Left ventricle myocardium superior (tissue), 1 donor: ENCODE results near the gene NEMF. TPM values are rescaled to one million over a fixed set of nuclear protein-coding genes. Genes with fewer than 3 reads are reported as not detected.
A peak's percentile ranks its signal among the peaks of the same experiment; 100 is the strongest.
"Not testable (repeated sequence)": the region's sequence is repeated elsewhere in the genome, so short reads cannot be mapped to it uniquely, and the experiment has no call there.

Experiments
- ATAC-seq: fragments of 200-7000 bp; cut with Tn5 transposase; one replicate; pipeline ENCODE4 v1.9.1; 2020; ENCODE audit warnings: mild to moderate bottlenecking, moderate library complexity
- DNase-seq: peaks from one replicate; pipeline ENCODE4 v3.0.0-alpha.2; 2020
- intact Hi-C: fragments of 100-400 bp; cut with micrococcal nuclease; formaldehyde crosslinking; loops from one replicate; pipeline ENCODE4 v1.11.0; 2022
- total RNA-seq: library from RNA; stranded (reverse); fragmentation: NEBNext Ultra II Directional; extraction: Animal tissue kit (Norgen Biotek cat#: 25700); gene quantifications from one replicate; pipeline ENCODE4 v1.2.1, GENCODE V29; 2021
- donor health status: DM: no; HTN: yes; CAD: no; lungs with severe emphysema.

The NEMF gene
- total RNA-seq, 1 donor from 2014 or later, result 50.1 TPM

- intact Hi-C loops, result no loop called here
- ATAC-seq, result peak; percentile 7
- no peak for DNase-seq
These were observed 530 bp upstream of the NEMF start for GRCh38 chr14:49853158-49853477.

DNA sequence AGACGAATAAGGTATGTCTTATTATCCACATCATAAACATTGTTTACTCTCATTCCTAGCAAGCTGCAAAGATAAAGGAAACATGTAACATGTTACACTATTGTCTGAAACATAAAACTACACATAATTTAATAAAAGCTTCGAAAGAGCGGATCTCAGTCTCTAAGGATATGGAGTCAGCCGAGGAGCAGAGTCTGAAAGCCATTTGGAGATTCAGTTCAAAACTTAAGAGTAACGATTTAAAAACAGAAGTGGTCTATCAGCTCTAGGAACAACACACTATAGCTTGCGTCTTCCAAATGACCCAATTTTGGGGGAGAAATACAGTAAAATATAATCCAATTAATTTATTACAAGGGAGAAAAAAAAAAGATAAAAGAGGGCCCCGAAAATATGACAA, 775 bp downstream of the NEMF start:
- DNase-seq (no peak), ATAC-seq (no peak)
- intact Hi-C loops, result no loop called here

- ATAC-seq, result no peak
- intact Hi-C loops, result no loop called here
- no peak for DNase-seq
These were observed 3.3 kb downstream of the NEMF start for GRCh38 chr14:49849213-49849847.

DNA sequence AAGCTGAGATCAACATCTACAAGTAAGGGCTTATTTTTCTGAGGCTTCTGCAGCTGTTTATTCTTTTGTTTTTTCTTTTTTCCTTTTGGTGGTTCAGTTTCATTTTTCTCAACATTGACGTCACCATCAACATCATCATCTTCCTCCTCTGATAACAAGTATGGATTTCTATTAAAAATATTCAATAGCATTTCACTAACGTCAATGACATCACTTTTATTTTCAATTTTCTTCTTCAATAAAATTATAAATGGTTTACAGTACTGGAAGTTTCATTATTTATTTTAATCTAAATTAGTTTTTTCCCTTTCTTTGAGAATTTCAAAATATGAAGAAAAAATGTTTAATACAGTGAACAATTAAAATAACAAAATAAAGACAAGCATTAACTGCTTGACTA, 23.9 kb downstream of the NEMF start:
- intact Hi-C loops, result no loop called here
- DNase-seq (no peak), ATAC-seq (no peak)

DNA sequence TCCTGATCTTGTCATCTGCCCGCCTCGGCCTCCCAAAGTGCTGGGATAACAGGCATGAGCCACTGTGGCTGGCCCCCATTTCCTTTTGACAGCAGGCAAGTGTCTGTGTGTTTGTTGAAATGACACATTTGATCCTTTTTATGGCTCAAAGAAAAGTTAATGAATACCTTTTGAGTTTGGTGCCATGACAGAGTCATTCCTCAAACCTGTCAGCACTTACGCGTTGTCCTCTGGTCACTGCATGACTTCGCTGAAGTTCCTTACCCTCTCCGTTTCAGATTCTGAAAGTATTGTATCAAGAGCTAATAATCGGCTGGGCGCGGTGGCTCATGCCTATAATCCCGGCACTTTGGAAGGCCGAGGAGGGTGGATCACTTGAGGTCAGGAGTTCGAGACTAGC, 32.4 kb downstream of the NEMF start:
- intact Hi-C loops, result no loop called here
- ATAC-seq (no peak), DNase-seq (no peak)

DNA sequence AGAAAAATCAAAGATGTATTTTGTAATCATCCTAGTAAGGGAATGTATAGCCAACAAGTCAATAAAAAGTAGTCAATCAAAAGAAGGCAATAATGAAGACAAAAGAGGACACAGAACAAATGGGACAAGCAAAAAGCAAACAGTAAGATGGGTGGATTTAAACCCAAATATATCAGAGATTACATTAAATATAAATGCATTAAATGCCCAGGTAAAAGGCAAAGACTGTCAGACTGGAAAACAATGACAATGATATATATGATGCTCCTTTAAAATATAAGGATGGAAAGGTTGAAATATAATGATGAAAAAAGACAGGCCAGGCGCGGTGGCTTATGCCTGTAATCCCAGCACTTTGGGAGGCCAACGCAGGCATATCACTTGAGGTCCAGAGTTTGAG, 35.7 kb downstream of the NEMF start:
- ATAC-seq (no peak), DNase-seq (no peak)
- intact Hi-C loops, result no loop called here

DNA sequence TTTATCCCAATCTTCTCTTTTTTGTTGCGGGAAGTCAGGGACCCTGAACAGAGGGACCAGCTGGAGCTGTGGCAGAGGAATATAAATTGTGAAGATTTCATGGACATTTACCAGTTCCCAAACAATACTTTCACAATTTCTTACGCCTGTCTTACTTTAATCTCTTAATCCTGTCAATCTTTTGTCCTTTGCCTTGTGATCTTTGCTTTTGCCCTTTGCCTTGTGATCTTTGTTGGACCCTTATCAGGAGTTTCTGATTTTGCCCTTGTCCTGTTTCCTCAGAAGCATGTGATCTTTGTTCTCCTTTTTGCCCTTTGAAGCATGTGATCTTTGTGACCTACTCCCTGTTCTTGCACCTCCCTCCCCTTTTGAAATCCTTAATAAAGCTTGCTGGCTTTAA, 36.5 kb downstream of the NEMF start:
- intact Hi-C loops, ATAC-seq, DNase-seq: not testable (repeated sequence)

- intact Hi-C loops, result no loop called here
- ATAC-seq, result no peak
- no peak for DNase-seq
These were observed 43.8 kb downstream of the NEMF start for GRCh38 chr14:49808780-49809179.

DNA sequence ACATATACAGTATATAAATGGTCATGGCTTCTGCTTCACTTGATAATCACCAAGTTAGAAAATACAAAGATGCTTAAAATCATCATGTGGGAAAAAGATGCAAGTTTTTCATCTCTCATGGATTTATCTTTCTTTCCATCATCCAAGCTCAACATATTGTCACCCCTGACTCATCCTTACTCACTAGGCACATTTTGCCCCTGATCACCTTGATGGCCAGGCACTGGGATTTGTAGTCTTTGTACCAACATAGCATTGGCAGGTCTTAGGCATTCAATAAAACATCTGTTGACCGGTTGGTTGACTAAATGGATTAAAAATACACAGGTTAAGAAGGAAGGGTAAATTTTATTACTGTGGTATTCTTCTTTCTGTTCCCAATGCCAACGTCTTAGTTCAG, 56.6 kb downstream of the NEMF start:
- DNase-seq (no peak), ATAC-seq (no peak)
- intact Hi-C loops, result no loop called here

- DNase-seq (no peak), ATAC-seq (peak; percentile 45)
- intact Hi-C loops, result no loop called here
These were observed 60.0 kb downstream of the NEMF start for GRCh38 chr14:49792618-49793017.

- ATAC-seq (no peak), DNase-seq (no peak)
- intact Hi-C loops, result no loop called here
These were observed 66.3 kb downstream of the NEMF start for GRCh38 chr14:49786315-49786714.

DNA sequence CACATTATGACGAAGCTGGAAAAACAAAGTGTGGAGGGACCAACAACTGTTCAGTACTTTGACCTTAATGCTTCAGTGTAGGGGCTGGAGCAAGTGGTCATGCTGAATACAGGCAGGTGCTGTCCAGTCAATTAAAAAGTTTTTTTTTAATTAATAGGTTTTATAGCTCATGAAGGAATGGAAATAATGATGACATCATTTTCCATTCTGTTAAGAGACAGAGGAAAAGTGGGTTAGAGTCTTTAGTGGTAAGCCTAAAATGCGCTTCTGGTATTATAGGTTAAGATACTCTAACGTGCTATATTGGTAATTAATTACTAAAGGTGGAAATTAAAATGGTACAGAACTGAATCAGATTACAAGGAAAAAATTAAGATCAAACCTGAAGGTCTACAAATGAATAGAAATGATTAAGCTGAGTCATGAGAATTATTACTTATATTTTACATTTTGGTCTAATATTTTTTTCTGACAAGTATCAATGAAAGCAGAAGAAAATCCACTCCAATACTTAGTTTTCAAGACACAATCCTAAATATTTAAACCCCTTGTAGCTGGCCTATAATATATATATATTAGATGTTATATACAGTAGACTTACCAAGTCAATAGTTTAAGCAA, 69.1 kb downstream of the NEMF start:
- no peak for DNase-seq
- no peak for ATAC-seq
- intact Hi-C loops, result no loop called here

- intact Hi-C loops, result not testable (repeated sequence)
These were observed 71.5 kb downstream of the NEMF start for GRCh38 chr14:49781040-49781439.

DNA sequence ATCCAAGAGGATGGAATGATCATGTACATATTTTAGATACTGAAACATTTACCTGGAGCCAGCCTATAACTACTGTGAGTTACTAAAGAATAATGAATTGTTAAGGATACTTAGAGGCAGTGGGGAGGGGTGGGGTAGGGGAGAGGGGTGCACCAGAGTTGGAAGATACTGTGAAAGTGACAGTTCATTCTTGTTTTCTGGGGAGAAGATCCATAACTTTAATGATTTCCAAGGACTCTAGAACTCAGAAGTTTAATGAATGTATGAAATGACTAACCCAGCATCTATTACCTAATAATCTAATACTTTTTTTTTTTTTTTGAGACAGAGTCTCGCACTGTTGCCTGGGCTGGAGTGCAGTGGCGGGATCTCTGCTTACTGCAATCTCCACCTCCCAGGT, 74.2 kb downstream of the NEMF start:
- intact Hi-C loops, result no loop called here
- DNase-seq (no peak), ATAC-seq (no peak)

More at GRCh38 chr14:49781040-49781439, 71.5 kb downstream of the NEMF start:
- ATAC-seq, DNase-seq: not testable (repeated sequence)

- intact Hi-C loops, result no loop called here
- DNase-seq, result no peak
These were observed 78.5 kb downstream of the NEMF start for GRCh38 chr14:49774106-49774505.

GRCh38 chr14:49771691-49772090, 80.9 kb downstream of the NEMF start:
- DNase-seq, intact Hi-C loops, ATAC-seq: not testable (repeated sequence)

More at GRCh38 chr14:49774106-49774505, 78.5 kb downstream of the NEMF start:
- ATAC-seq, result no peak

- ATAC-seq (no peak), DNase-seq (no peak)
- intact Hi-C loops, result no loop called here
These were observed 82.3 kb downstream of the NEMF start for GRCh38 chr14:49770212-49770817.

DNA sequence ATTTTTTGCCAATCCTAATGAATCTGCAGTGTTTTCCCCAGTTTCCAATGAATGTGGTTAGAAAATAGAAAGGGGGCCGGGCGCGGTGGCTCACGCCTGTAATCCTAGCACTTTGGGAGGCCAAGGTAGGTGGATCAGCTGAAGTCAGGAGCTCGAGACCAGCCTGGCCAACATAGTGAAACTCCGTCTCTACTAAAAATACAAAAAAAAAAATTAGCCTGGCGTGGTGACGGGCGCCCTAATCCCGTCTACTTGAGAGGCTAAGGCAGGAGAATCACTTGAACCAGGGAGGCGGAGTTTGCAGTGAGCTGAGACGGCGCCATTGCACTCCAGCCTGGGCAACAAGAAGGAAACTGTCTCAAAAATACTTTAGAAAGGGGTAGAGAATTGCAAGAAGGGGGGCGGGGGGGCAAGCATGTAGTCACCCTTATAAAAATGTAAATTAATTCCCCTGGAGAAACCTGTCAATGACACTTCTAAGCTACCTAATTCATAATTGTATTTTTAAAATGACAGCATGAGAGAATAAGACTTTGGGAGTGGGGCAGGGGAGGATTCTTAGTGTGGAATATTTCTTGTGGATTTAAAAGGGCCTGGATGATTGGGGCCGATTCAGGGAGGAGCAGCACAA, 82.9 kb downstream of the NEMF start:
- ATAC-seq, result no peak

DNA sequence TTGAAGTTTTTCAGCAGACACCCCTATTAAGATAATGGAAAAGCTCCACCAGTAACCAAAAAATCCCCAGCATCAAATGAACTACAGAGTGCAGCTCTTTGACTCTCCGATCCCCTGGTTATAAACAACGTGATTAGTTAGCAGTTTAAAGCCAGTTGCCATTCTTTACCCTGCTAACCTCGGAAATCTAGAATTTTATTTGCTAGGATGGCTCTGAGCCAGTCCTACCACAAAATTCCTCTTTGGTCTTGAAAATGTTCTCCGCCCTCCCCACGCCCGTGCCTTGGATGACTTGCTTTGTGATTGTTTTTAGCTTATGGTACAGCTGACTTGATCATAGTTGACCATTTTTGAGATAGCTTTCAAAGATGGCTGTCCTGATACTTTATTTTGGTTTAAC, 83.4 kb downstream of the NEMF start:
- intact Hi-C loops, result loop anchor here (10.0 kb wide), 1 partner anchor 134 kb away; the partner anchor contains the start of gene DNAAF2
- ATAC-seq, result no peak
- DNase-seq, result no peak

More for the DNA sequence above, 82.9 kb downstream of the NEMF start:
- no peak for DNase-seq
- intact Hi-C loops, result loop anchor here (10.0 kb wide), 1 partner anchor 135 kb away; the partner anchor contains the start of gene DNAAF2
